Spleen (tissue), 11 donors: ENCODE data around the gene HIP1. TPM values are rescaled to one million over a fixed set of nuclear protein-coding genes. Genes with fewer than 3 reads are reported as not detected.
"Not testable (repeated sequence)": the region's sequence is repeated elsewhere in the genome, so short reads cannot be mapped to it uniquely, and the experiment has no call there.

ENCODE experiments used
- DNase-seq: peaks from one replicate; pipeline ENCODE4 v3.0.0-alpha.2; 2020
- H3K27ac ChIP-seq, 8 donors: fragments of 200-600 bp; sonication (generic) in 7 of 8; 1 replicate in 4 of 8; 2 replicates in 4 of 8; pipeline versions ENCODE4 v1.5.0 to v1.8.0; 2016 to 2021; ENCODE audit warnings: inconsistent platforms in 4 of 8, mild to moderate bottlenecking in 4 of 8, moderate library complexity in 1 of 8
- H3K27me3 ChIP-seq, 7 donors: fragments of 200-600 bp; sonication (generic) in 6 of 7; replicated peaks in 1 of 7; 1 replicate in 4 of 7; 2 replicates in 3 of 7; pipeline versions ENCODE4 v1.5.0 to v1.8.0; 2016 to 2021; ENCODE audit warnings: inconsistent platforms in 3 of 7, mild to moderate bottlenecking in 1 of 7
- H3K36me3 ChIP-seq, 6 donors: fragments of 200-600 bp; sonication (generic) in 5 of 6; 1 replicate in 4 of 6; 2 replicates in 2 of 6; pipeline versions ENCODE4 v1.5.0 to v1.8.0; 2016 to 2021; ENCODE audit warnings: inconsistent platforms in 2 of 6
- H3K4me1 ChIP-seq, 6 donors: fragments of 200-600 bp; sonication (generic) in 5 of 6; 1 replicate in 3 of 6; 2 replicates in 3 of 6; pipeline versions ENCODE4 v1.5.0 to v1.8.0; 2016 to 2021; ENCODE audit warnings: inconsistent platforms in 3 of 6
- H3K4me3 ChIP-seq, 8 donors: fragments of 200-600 bp; sonication (generic) in 7 of 8; 1 replicate in 4 of 8; 2 replicates in 4 of 8; pipeline versions ENCODE4 v1.5.0 to v1.8.0; 2016 to 2021; ENCODE audit warnings: inconsistent platforms in 4 of 8, mild to moderate bottlenecking in 4 of 8, moderate library complexity in 2 of 8
- H3K9me3 ChIP-seq, 8 donors: fragments of 200-600 bp; sonication (generic) in 7 of 8; 1 replicate in 4 of 8; 2 replicates in 4 of 8; pipeline versions ENCODE4 v1.5.0 to v1.8.0; 2016 to 2021; ENCODE audit warnings: inconsistent platforms in 4 of 8
- CTCF ChIP-seq, 11 experiments: fragments of 200-600 bp in 7 of 11; fragments of 450-650 bp in 4 of 11; sonication (generic) in 4 of 11; IDR thresholded peaks in 8 of 11; conservative IDR thresholded peaks in 3 of 11; 1 replicate in 7 of 11; 2 replicates in 4 of 11; pipeline versions ENCODE4 v1.4.0 to v1.8.0; 2016 to 2021; ENCODE audit warnings: antibody characterized with exemption in 11 of 11, inconsistent platforms in 4 of 11, mild to moderate bottlenecking in 1 of 11
- POLR2A ChIP-seq, 3 donors: fragments of 450-650 bp; IDR thresholded peaks; one replicate each; pipeline ENCODE4 v1.5.1; 2017; ENCODE audit warnings: antibody characterized with exemption in 3 of 3, mild to moderate bottlenecking in 1 of 3
- POLR2AphosphoS5 ChIP-seq, 3 donors: sonication (generic); formaldehyde crosslinking; IDR thresholded peaks; one replicate each; pipeline ENCODE4 v1.5.1; 2017; ENCODE audit warnings: antibody characterized with exemption in 3 of 3
- WGBS, 5 donors: extraction: QIAGEN DNeasy Blood & Tissue Kit in 3 of 5; methylation state at CpG; one replicate each; pipeline versions ENCODE4 v1.1.5 to v1.1.7; 2013 to 2018; 5-methylcytosine and 5-hydroxymethylcytosine counted together
- intact Hi-C: fragments of 100-400 bp; cut with DNase I; formaldehyde crosslinking; loops from one replicate; pipeline ENCODE4 v1.15.0; 2023; ENCODE audit warnings: low total_unique reads
- polyA plus RNA-seq, 3 donors: library from polyadenylated mRNA; stranded (reverse); fragments of 200-250 nt; gene quantifications; one replicate each; pipeline ENCODE4 v1.2.1, GENCODE V29; 2013
- total RNA-seq, 7 donors: library from RNA; depleted of rRNA in 3 of 7; stranded (reverse); fragments of >200 nt in 3 of 7; fragmentation: NEBNext Ultra II Directional in 4 of 7; extraction: Animal tissue kit (Norgen Biotek cat#: 25700) in 4 of 7; gene quantifications; one replicate each; pipeline versions ENCODE4 v1.1.0 to v1.2.1, GENCODE V29; 2016 to 2021
- donor health status: healthy with polysubstance abuse.
- donor health status: DM: no; HTN: no; CAD: no; lungs with moderate emphysema.
- donor health status: DM: no; HTN: no; CAD: no.
- donor health status: Bipolar disorder and iron deficiency.
- donor health status: healthy.
- donor health status: DM: no; HTN: no; CAD: no.
- donor health status: DM: yes; HTN: yes; CAD: no.

Gene HIP1
- total and polyA plus RNA-seq, 10 donors = 3.4 to 52.6 (median 35.1) TPM

- DNase-seq = no peak
- H3K27me3 ChIP-seq = no peaks in the 10 kb centered on the region
- intact Hi-C loops = no loop called here
- H3K4me3 ChIP-seq = no peak overlapping the region
- WGBS, 5 donors = 92 to 96% (median 95%) methylated on average over 4 to 5 of the region's 5 CpGs
- H3K4me1 ChIP-seq = peaks cover 0 to 14% (median 3%) of the 10 kb centered on the region in 6 donors
- no peaks in the 10 kb centered on the region for H3K9me3 ChIP-seq
- TF ChIP-seq POLR2AphosphoS5 (IDR thresholded peaks at IDR 0.05) (peak in 1 of 3 donors; percentile 33), CTCF (IDR thresholded peaks at IDR 0.05 in 8 of 11, conservative IDR thresholded peaks at IDR 0.05 in 3 of 11) (no peak), POLR2A (IDR thresholded peaks at IDR 0.05) (no peak)
- H3K36me3 ChIP-seq = peaks cover 0 to 94% (median 30%) of the 10 kb centered on the region in 6 donors
- H3K27ac ChIP-seq = no peak overlapping the region
Observed at GRCh38 chr7:75572396-75572795, 166.3 kb downstream of the HIP1 start.

- Histone ChIP-seq H3K4me1 (peaks cover 0 to 17% (median 3%) of the 10 kb centered on the region in 6 donors), H3K27me3 (no peaks in the 10 kb centered on the region), H3K9me3 (no peaks in the 10 kb centered on the region), H3K4me3 (no peak overlapping the region), H3K36me3 (peaks cover 0 to 94% (median 33%) of the 10 kb centered on the region in 6 donors), H3K27ac (peak overlapping the region in 2 of 8 donors; percentile 87 to 89)
- intact Hi-C loops = no loop called here
- 94 to 99% (median 97%) methylated on average over 4 of the region's 4 CpGs for WGBS, 5 donors
- no peak for DNase-seq
- TF ChIP-seq CTCF (IDR thresholded peaks at IDR 0.05 in 8 of 11, conservative IDR thresholded peaks at IDR 0.05 in 3 of 11) (no peak), POLR2A (IDR thresholded peaks at IDR 0.05) (no peak), POLR2AphosphoS5 (IDR thresholded peaks at IDR 0.05) (no peak)
Observed at GRCh38 chr7:75571209-75571608, 167.5 kb downstream of the HIP1 start.

GRCh38 chr7:75569629-75570282, 169.0 kb downstream of the HIP1 start:
- WGBS, 5 donors = 75 to 84% (median 77%) methylated on average over 16 of the region's 16 CpGs
- H3K27ac ChIP-seq = peak overlapping the region in 7 of 8 donors; percentile 57 to 89 (median 84)
- TF ChIP-seq POLR2AphosphoS5 (IDR thresholded peaks at IDR 0.05) = peak in 2 of 3 donors; percentile 11 to 20
- not testable (repeated sequence) for DNase-seq, H3K9me3 ChIP-seq, H3K27me3 ChIP-seq
- peaks cover 0 to 94% (median 30%) of the 10 kb centered on the region in 6 donors for H3K36me3 ChIP-seq
- H3K4me1 ChIP-seq = peaks cover 0 to 31% (median 8%) of the 10 kb centered on the region in 6 donors
- intact Hi-C loops = loop anchor here (10.0 kb wide), 1 partner anchor 75 kb away; no protein-coding TSS in a partner anchor
- peak overlapping the region in 1 of 8 donors; percentile 45 for H3K4me3 ChIP-seq

- H3K27me3 ChIP-seq = no peaks in the 10 kb centered on the region
- intact Hi-C loops = loop anchor here (10.0 kb wide), 1 partner anchor 77 kb away; no protein-coding TSS in a partner anchor
- WGBS, 5 donors = 91 to 96% (median 94%) methylated on average over 12 of the region's 12 CpGs
- DNase-seq = no peak
- peak overlapping the region in 3 of 8 donors; percentile 84 to 89 (median 87) for H3K27ac ChIP-seq
- peaks cover 0 to 2% (median 0%) of the 10 kb centered on the region in 8 donors for H3K9me3 ChIP-seq
- TF ChIP-seq POLR2A (IDR thresholded peaks at IDR 0.05) (no peak), CTCF (IDR thresholded peaks at IDR 0.05 in 8 of 11, conservative IDR thresholded peaks at IDR 0.05 in 3 of 11) (no peak), POLR2AphosphoS5 (IDR thresholded peaks at IDR 0.05) (no peak)
- peaks cover 0 to 34% (median 8%) of the 10 kb centered on the region in 6 donors for H3K4me1 ChIP-seq
- peaks cover 0 to 94% (median 28%) of the 10 kb centered on the region in 6 donors for H3K36me3 ChIP-seq
- no peak overlapping the region for H3K4me3 ChIP-seq
Observed at GRCh38 chr7:75567948-75568595, 170.7 kb downstream of the HIP1 start.
